Natural killer cell (primary cell): ENCODE results near the gene MYO5A. TPM values are rescaled to one million over a fixed set of nuclear protein-coding genes. Genes with fewer than 3 reads are reported as not detected.
"Not testable (repeated sequence)": the region's sequence is repeated elsewhere in the genome, so short reads cannot be mapped to it uniquely, and the experiment has no call there.

Experiments used
- ATAC-seq, 3 donors: fragments of 150-1000 bp in 2 of 3; fragments of 200-7000 bp in 1 of 3; cut with Tn5 transposase; 1 replicate in 1 of 3; 2 replicates in 2 of 3; pipeline ENCODE4 v1.10.0; 2021; ENCODE audit warnings: mild to moderate bottlenecking in 2 of 3, moderate library complexity in 2 of 3
- DNase-seq, 2 donors: peaks; one replicate each; pipeline versions ENCODE4 v3.0.0 to v3.0.0-alpha.2; 2013 to 2021; ENCODE audit warnings: mixed read lengths in 1 of 2
- H3K27ac ChIP-seq: one replicate; pipeline ENCODE4 v1.5.1; 2013; ENCODE audit warnings: mild to moderate bottlenecking, low read length
- H3K27me3 ChIP-seq: one replicate; pipeline ENCODE4 v1.6.1; 2013; ENCODE audit warnings: low read length; ENCODE audit not compliant: control insufficient read depth, insufficient read depth
- H3K36me3 ChIP-seq: one replicate; pipeline ENCODE4 v1.6.1; 2013; ENCODE audit warnings: low read length; ENCODE audit not compliant: control insufficient read depth, insufficient read depth
- H3K4me1 ChIP-seq: one replicate; pipeline ENCODE4 v1.6.1; 2013; ENCODE audit warnings: low read length; ENCODE audit not compliant: control insufficient read depth, insufficient read depth
- H3K4me3 ChIP-seq: one replicate; pipeline ENCODE4 v1.5.1; 2013; ENCODE audit warnings: low read length
- H3K9me3 ChIP-seq: one replicate; pipeline ENCODE4 v1.6.1; 2013; ENCODE audit warnings: low read length; ENCODE audit not compliant: control insufficient read depth, insufficient read depth
- H3K27ac Mint-ChIP-seq, 2 donors: one replicate each; pipeline ENCODE4 v1.8.0; 2022; ENCODE audit warnings: mild to moderate bottlenecking in 2 of 2, mixed read lengths in 2 of 2, moderate library complexity in 1 of 2
- H3K27me3 Mint-ChIP-seq, 2 donors: one replicate each; pipeline ENCODE4 v1.8.0; 2022; ENCODE audit warnings: low read depth in 2 of 2, mixed read lengths in 2 of 2
- H3K36me3 Mint-ChIP-seq: one replicate; pipeline ENCODE4 v1.8.0; 2022; ENCODE audit warnings: mixed read lengths
- H3K4me1 Mint-ChIP-seq, 2 donors: one replicate each; pipeline ENCODE4 v1.8.0; 2022; ENCODE audit warnings: mixed read lengths in 2 of 2
- H3K4me3 Mint-ChIP-seq: one replicate; pipeline ENCODE4 v1.8.0; 2022; ENCODE audit warnings: mild to moderate bottlenecking, moderate library complexity, mixed read lengths
- H3K9me3 Mint-ChIP-seq, 2 donors: one replicate each; pipeline ENCODE4 v1.8.0; 2022; ENCODE audit warnings: mixed read lengths in 2 of 2
- WGBS: methylation state at CpG from one replicate; pipeline ENCODE4 v1.1.7; 2013; ENCODE audit warnings: missing lambda C conversion rate; ENCODE audit not compliant: insufficient coverage; 5-methylcytosine and 5-hydroxymethylcytosine counted together
- intact Hi-C: fragments of 100-400 bp; cut with micrococcal nuclease; formaldehyde crosslinking; loops from one replicate; pipeline ENCODE4 v1.14.2; 2022
- total RNA-seq, 4 donors: library from RNA; stranded (reverse); fragments of 120-200 nt in 1 of 4; gene quantifications; one replicate each; pipeline versions ENCODE4 v1.2.3 to v1.2.4, GENCODE V29; 2013 to 2022
- TF ChIP-seq, protein P1 (sequence below): fragments of 200-600 bp; IDR thresholded peaks from one replicate; pipeline ENCODE4 v1.8.0; 2022; ENCODE audit warnings: antibody characterized with exemption

The MYO5A gene
- total RNA-seq, 3 donors from 2014 or later (not counting 1 experiment from before 2014, with no cell fraction given): 42.8 to 51.5 (median 44.4) TPM

DNA sequence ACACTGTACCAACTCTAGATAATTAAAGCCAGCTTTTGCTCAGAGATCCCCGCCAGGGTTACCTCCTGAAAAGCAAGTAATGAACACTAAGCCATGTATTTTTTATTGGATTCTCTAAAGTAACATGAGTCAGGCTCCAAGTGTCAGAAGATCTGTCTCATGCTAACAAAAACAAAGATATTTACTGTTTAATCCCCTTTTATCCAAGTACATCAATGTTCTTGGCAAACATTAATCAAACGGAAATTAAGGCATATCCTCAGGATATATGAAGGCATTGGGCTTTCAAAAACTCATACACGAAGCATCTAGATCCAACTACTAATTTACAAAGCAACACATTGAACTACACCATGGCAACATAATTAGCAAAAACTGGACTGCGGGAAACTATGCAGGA, 37.2 kb downstream of the MYO5A start:
- DNase-seq (no peak), ATAC-seq (no peak)
- H3K36me3 Mint-ChIP-seq: no peaks in the 10 kb centered on the region
- Histone ChIP-seq H3K4me1 (peaks cover 4% of the 10 kb centered on the region), H3K27me3 (no peaks in the 10 kb centered on the region), H3K36me3 (no peaks in the 10 kb centered on the region), H3K9me3 (no peaks in the 10 kb centered on the region), H3K4me3 (no peak overlapping the region), H3K27ac (no peak overlapping the region)
- TF ChIP-seq, protein P1, sequence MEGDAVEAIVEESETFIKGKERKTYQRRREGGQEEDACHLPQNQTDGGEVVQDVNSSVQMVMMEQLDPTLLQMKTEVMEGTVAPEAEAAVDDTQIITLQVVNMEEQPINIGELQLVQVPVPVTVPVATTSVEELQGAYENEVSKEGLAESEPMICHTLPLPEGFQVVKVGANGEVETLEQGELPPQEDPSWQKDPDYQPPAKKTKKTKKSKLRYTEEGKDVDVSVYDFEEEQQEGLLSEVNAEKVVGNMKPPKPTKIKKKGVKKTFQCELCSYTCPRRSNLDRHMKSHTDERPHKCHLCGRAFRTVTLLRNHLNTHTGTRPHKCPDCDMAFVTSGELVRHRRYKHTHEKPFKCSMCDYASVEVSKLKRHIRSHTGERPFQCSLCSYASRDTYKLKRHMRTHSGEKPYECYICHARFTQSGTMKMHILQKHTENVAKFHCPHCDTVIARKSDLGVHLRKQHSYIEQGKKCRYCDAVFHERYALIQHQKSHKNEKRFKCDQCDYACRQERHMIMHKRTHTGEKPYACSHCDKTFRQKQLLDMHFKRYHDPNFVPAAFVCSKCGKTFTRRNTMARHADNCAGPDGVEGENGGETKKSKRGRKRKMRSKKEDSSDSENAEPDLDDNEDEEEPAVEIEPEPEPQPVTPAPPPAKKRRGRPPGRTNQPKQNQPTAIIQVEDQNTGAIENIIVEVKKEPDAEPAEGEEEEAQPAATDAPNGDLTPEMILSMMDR: no peak
- H3K27me3 Mint-ChIP-seq: no peaks in the 10 kb centered on the region
- 97% methylated on average over 4 of the region's 4 CpGs for WGBS
- no peak overlapping the region for H3K4me3 Mint-ChIP-seq
- intact Hi-C loops: no loop called here
- H3K9me3 Mint-ChIP-seq: no peaks in the 10 kb centered on the region
- H3K27ac Mint-ChIP-seq: peak overlapping the region; percentile 5 to 33
- peaks cover 39 to 59% of the 10 kb centered on the region in 2 donors for H3K4me1 Mint-ChIP-seq

DNA sequence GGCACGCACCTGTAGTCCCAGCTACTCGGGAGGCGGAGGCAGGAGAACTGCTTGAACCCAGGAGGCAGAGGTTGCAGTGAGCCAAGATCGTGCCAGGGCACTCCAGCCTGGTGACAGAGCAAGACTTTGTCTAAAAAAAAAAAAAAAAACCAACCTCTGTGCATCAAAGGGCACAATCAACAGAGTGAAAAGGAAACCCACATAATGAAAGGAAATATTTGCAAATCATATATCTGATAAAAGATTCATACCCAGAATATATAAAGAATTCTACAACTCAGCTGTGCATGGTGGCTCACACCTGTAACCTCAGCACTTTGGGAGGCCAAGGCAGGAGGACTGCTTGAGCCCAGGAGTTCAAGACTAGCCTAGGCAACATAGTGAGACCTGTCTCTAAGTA, 39.2 kb downstream of the MYO5A start:
- H3K4me3 Mint-ChIP-seq, H3K27ac ChIP-seq, H3K9me3 ChIP-seq, DNase-seq, H3K27me3 Mint-ChIP-seq, H3K27me3 ChIP-seq, H3K4me3 ChIP-seq, H3K36me3 ChIP-seq, H3K9me3 Mint-ChIP-seq, intact Hi-C loops, ATAC-seq, H3K36me3 Mint-ChIP-seq, H3K4me1 ChIP-seq: not testable (repeated sequence)
- Mint-ChIP-seq H3K4me1 (peaks cover 36 to 56% of the 10 kb centered on the region in 2 donors), H3K27ac (peak overlapping the region in 1 of 2 donors; percentile 82)
- 81% methylated on average over 4 of the region's 4 CpGs for WGBS

DNA sequence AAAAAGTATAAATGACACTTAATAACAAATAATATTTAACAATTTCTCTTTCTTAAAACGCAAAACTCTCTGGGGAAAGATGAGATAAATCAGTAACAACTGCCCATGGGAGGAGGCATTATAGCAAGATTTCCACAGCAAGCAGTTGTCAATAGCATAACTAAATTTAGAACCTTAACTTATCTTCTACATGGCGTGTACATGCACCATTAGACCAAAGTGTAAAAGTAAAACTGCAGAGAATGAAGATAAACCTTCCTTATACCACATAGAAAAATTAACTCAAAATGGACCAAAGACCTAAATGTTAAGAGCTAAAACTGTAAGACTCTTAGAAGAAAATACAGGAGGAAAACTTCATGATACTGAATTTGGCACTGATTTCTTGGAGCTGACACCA, 39.9 kb downstream of the MYO5A start:
- Histone ChIP-seq H3K27me3 (no peaks in the 10 kb centered on the region), H3K36me3 (no peaks in the 10 kb centered on the region), H3K4me3 (no peak overlapping the region), H3K27ac (no peak overlapping the region), H3K4me1 (peaks cover 5% of the 10 kb centered on the region), H3K9me3 (no peaks in the 10 kb centered on the region)
- ATAC-seq (peak in 1 of 3 donors; percentile 77), DNase-seq (no peak)
- Mint-ChIP-seq H3K4me3 (peak overlapping the region; percentile 33), H3K36me3 (no peaks in the 10 kb centered on the region), H3K4me1 (peaks cover 39 to 61% of the 10 kb centered on the region in 2 donors), H3K9me3 (no peaks in the 10 kb centered on the region), H3K27me3 (no peaks in the 10 kb centered on the region), H3K27ac (peak overlapping the region; percentile 82 to 93)
- intact Hi-C loops: no loop called here
- WGBS: 71% methylated on average over 1 of the region's 2 CpGs
- TF ChIP-seq, protein P1: no peak

DNA sequence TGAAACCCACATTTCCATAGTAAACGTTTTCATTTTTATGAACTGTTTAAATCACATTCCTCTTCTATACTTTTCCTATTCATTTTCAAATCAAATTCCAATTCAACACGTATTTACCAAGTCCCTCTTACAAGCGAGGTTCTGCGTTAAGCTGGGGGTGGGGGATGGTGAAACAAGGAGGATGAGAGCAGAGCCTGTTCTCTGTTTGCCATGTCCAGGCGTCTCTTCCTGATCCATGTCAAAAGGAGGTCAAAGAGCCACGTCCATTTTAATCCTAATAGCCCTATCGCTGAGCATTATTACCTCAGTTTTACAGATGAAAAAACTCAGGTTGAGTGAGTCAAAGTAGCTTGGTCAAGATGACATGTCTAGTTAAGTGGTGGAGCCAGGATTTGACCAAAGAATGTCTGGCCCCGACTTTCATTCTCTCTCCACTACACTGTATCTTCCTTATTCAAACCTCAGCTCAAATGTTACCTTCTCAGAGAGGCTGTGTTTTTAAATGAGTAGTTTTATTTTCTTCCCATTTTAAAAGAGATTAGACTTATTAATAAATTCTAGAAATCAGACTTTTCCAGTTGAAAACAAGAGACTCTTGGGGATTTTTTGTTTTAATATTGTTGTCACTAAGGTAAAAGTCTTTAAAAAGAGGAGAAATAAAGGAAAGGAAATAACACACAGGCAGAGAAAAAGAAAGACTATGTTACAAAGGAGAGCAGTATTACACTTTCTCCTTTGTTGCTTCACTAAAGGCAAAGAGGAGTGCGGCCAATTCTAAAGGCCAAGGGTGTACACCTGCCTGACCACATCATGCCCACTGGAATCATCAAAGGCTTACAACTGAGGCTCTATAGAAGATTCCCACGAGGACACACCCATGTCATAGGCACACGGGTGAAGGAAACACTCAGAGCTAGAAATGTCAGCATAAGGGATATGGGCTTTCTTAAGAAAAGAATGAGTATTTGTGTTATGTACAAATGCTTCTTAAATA, 42.4 kb downstream of the MYO5A start:
- no peaks in the 10 kb centered on the region for H3K27me3 Mint-ChIP-seq
- no peak for DNase-seq
- H3K4me1 ChIP-seq: peaks cover 26% of the 10 kb centered on the region
- peaks cover 48 to 70% of the 10 kb centered on the region in 2 donors for H3K4me1 Mint-ChIP-seq
- H3K4me3 Mint-ChIP-seq: peak overlapping the region; percentile 67
- ATAC-seq: no peak
- TF ChIP-seq, protein P1: no peak
- no peaks in the 10 kb centered on the region for H3K27me3 ChIP-seq
- WGBS: 89% methylated on average over 8 of the region's 11 CpGs
- H3K36me3 ChIP-seq: no peaks in the 10 kb centered on the region
- peak overlapping the region; percentile 82 to 93 for H3K27ac Mint-ChIP-seq
- H3K4me3 ChIP-seq: no peak overlapping the region
- no peaks in the 10 kb centered on the region for H3K9me3 Mint-ChIP-seq
- no peaks in the 10 kb centered on the region for H3K36me3 Mint-ChIP-seq
- no peaks in the 10 kb centered on the region for H3K9me3 ChIP-seq
- intact Hi-C loops: no loop called here
- no peak overlapping the region for H3K27ac ChIP-seq
